Measurements from ENCODE around the gene EPYC.

The EPYC gene, protein sequence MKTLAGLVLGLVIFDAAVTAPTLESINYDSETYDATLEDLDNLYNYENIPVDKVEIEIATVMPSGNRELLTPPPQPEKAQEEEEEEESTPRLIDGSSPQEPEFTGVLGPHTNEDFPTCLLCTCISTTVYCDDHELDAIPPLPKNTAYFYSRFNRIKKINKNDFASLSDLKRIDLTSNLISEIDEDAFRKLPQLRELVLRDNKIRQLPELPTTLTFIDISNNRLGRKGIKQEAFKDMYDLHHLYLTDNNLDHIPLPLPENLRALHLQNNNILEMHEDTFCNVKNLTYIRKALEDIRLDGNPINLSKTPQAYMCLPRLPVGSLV

DNA sequence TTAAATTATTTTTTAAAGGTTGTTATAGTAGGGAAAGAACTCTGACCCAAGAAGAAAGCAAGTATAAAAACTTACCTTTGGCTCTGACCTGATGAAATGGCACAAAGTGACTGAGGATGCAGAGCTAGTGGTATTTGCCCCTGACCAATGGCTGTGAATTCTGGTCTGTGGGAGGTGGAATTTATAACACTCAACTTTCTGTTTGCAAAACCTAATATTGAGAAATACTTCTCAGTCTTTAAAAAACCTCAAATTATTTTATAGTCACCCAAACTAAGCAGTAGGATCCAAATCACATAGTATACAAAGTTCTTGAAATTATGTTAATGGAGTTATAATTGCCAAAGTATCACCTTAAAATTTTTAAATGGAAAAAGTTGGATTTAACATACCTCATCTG is at the start of gene EPYC:
Gene EPYC, minus strand, starts transcription at position 101 of the 400 bp plus-strand sequence. CDS start 2,407 bp downstream, outside the sequence.
- Histone ChIP-seq H3K9me3 (ENCODE audit: control insufficient read depth, insufficient read depth, low read length) (no peaks in the 10 kb centered on the region), H3K4me3 (ENCODE audit: low read depth, low read length) (no peak within 1 kb of the TSS), H3K4me1 (ENCODE audit: control insufficient read depth, insufficient read depth, low read length) (no peaks in the 10 kb centered on the region), H3K36me3 (ENCODE audit: control insufficient read depth, insufficient read depth, low read length) (no peaks in the 10 kb centered on the region), H3K27me3 (ENCODE audit: control insufficient read depth, insufficient read depth, low read length) (no peaks in the 10 kb centered on the region), H3K27ac (ENCODE audit: low read depth, low read length) (no peak within 1 kb of the TSS), H3K9ac (ENCODE audit: low read depth, low read length) (no peak within 1 kb of the TSS)

DNA sequence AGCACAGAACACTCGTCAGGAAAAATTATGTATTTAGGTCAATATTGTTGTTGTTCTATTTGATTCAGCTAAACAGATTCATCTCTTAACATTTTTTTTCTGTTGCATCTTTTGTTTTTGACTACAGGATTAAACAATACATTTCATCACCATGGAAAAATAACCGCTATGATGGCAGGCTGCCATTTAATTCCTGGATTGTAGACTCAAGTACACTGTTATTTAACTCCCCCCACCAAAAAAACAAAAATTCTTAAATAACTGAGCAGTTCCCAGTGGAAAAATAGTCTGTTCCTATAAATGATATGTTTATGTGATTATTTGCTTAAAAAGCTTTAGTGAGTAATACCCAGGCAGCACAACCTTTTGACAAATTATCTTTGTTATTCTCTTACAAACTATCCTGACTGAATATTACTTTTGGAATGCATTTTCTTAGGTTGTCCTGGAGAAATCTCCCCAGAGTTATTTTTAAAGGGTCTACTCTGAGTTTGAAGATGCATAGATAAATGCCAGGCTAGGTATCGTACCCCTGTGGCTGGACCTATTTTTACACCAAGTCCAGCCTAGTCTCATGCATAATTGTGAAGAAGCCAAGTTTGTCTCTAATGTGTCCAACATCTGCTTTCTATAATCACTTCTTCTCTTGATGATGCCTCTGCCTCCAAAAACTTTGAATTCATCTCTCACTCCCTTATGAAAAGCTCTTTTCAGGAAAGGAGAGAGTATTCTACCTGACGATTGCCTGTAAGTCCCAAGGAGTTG is 49.4 kb upstream of the EPYC start:
- Histone ChIP-seq H3K9ac (ENCODE audit: low read depth, low read length) (no peak overlapping the region), H3K4me3 (ENCODE audit: low read depth, low read length) (no peak overlapping the region), H3K27ac (ENCODE audit: low read depth, low read length) (no peak overlapping the region), H3K9me3 (ENCODE audit: control insufficient read depth, insufficient read depth, low read length) (no peaks in the 10 kb centered on the region), H3K27me3 (ENCODE audit: control insufficient read depth, insufficient read depth, low read length) (no peaks in the 10 kb centered on the region), H3K36me3 (ENCODE audit: control insufficient read depth, insufficient read depth, low read length) (no peaks in the 10 kb centered on the region), H3K4me1 (ENCODE audit: control insufficient read depth, insufficient read depth, low read length) (no peaks in the 10 kb centered on the region)

DNA sequence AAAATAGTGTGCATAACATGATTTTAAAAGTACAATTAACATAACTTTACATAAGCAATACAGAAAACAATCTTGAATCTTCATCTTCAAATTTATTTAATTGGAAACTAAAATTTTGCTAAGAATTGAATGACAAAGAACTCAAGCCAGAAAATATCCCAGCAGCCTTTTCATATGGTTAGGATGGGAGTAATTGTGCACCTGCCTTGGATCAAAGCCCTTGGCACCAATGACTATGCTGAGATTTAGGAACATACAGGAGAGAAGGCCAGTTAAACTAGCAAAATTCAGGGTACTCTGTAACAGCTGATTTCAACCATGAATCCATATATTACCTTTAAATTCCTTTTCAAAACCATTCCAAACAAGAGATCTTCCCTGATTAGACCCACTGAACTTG is 47.3 kb upstream of the EPYC start:
- no peaks in the 10 kb centered on the region for H3K4me1 ChIP-seq (ENCODE audit: control insufficient read depth, insufficient read depth, low read length)
- no peaks in the 10 kb centered on the region for H3K27me3 ChIP-seq (ENCODE audit: control insufficient read depth, insufficient read depth, low read length)
- H3K9me3 ChIP-seq (ENCODE audit: control insufficient read depth, insufficient read depth, low read length) = no peaks in the 10 kb centered on the region
- no peaks in the 10 kb centered on the region for H3K36me3 ChIP-seq (ENCODE audit: control insufficient read depth, insufficient read depth, low read length)
- no peak overlapping the region for H3K9ac ChIP-seq (ENCODE audit: low read depth, low read length)
- H3K4me3 ChIP-seq (ENCODE audit: low read depth, low read length) = no peak overlapping the region
- H3K27ac ChIP-seq (ENCODE audit: low read depth, low read length) = no peak overlapping the region

DNA sequence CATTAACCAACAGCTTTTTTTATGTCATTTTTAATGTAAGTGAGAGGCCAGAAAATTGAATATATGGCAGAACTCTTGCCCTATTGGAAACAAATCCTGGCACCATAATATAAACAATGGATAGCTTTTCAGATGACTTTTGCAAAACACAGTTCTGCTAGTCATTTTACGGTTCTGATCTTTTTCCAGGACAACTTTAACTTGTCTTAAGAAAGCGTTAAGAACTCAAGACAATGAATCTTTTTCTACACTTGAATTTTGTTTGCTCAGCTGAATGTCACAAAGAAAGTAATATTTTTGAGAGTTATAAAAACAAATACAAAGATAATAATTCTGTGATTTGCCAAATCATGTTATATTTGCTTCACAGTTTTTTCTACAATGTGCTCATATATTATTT is 39.8 kb upstream of the EPYC start:
- H3K27me3 ChIP-seq (ENCODE audit: control insufficient read depth, insufficient read depth, low read length) = no peaks in the 10 kb centered on the region
- H3K4me1 ChIP-seq (ENCODE audit: control insufficient read depth, insufficient read depth, low read length) = no peaks in the 10 kb centered on the region
- no peak overlapping the region for H3K4me3 ChIP-seq (ENCODE audit: low read depth, low read length)
- H3K9ac ChIP-seq (ENCODE audit: low read depth, low read length) = no peak overlapping the region
- H3K36me3 ChIP-seq (ENCODE audit: control insufficient read depth, insufficient read depth, low read length) = no peaks in the 10 kb centered on the region
- no peaks in the 10 kb centered on the region for H3K9me3 ChIP-seq (ENCODE audit: control insufficient read depth, insufficient read depth, low read length)
- H3K27ac ChIP-seq (ENCODE audit: low read depth, low read length) = no peak overlapping the region

DNA sequence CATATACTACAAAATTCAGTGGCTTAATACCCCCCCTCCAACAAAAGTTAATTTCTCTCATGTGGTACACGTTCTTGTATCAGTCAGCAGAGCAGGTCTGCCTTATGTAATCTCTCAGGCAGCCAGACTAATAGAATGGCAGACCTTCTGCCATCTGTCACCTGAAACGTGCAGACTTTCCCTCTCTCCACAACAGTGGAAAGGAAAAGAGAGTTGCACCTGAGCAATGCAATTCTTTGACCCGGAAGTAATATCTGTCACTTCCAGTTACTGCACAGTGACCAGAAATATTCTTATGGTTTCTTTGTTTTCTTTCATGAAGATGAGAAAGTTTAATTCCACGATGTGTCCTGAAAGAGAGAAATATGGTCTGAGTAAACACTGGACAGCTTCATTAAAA is 38.6 kb upstream of the EPYC start:
- H3K4me3 ChIP-seq (ENCODE audit: low read depth, low read length) = no peak overlapping the region
- no peak overlapping the region for H3K27ac ChIP-seq (ENCODE audit: low read depth, low read length)

DNA sequence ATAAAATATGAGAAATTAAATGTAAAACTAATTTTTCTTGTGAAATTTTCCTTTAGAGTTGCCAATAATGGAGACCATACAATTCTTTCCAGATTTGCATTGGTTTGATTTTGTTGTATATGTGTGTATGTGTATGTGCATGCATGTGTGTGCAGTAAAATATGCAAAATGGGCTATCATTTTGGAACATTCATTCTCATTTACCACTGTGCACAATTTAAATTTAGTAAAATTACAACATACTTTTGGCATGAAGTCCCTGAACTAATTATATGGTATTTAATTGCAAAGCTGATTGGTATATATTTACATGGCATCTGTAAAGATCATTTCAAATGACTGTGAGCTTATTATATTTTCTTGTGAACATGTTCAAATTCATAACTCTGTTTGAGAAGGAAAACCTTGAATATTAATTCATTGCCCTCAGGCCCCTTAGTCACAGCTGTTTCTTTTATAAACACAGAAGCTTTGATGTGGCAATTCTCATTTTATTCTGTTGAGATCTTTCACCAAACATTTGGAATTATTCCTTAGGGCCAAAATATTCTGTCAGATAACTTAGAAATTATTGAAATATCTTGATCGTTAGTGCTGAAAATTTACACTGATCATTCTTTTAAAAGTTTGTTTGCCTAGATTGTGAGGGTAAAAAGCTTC is 35.5 kb upstream of the EPYC start:
- H3K27ac ChIP-seq (ENCODE audit: low read depth, low read length) = no peak overlapping the region
- no peaks in the 10 kb centered on the region for H3K36me3 ChIP-seq (ENCODE audit: control insufficient read depth, insufficient read depth, low read length)
- H3K4me1 ChIP-seq (ENCODE audit: control insufficient read depth, insufficient read depth, low read length) = no peaks in the 10 kb centered on the region
- no peak overlapping the region for H3K4me3 ChIP-seq (ENCODE audit: low read depth, low read length)
- H3K27me3 ChIP-seq (ENCODE audit: control insufficient read depth, insufficient read depth, low read length) = no peaks in the 10 kb centered on the region
- no peaks in the 10 kb centered on the region for H3K9me3 ChIP-seq (ENCODE audit: control insufficient read depth, insufficient read depth, low read length)
- H3K9ac ChIP-seq (ENCODE audit: low read depth, low read length) = no peak overlapping the region

More for the DNA sequence above, 38.6 kb upstream of the EPYC start:
- no peak overlapping the region for H3K9ac ChIP-seq (ENCODE audit: low read depth, low read length)
- no peaks in the 10 kb centered on the region for H3K36me3 ChIP-seq (ENCODE audit: control insufficient read depth, insufficient read depth, low read length)
- no peaks in the 10 kb centered on the region for H3K27me3 ChIP-seq (ENCODE audit: control insufficient read depth, insufficient read depth, low read length)
- H3K4me1 ChIP-seq (ENCODE audit: control insufficient read depth, insufficient read depth, low read length) = no peaks in the 10 kb centered on the region
- no peaks in the 10 kb centered on the region for H3K9me3 ChIP-seq (ENCODE audit: control insufficient read depth, insufficient read depth, low read length)

DNA sequence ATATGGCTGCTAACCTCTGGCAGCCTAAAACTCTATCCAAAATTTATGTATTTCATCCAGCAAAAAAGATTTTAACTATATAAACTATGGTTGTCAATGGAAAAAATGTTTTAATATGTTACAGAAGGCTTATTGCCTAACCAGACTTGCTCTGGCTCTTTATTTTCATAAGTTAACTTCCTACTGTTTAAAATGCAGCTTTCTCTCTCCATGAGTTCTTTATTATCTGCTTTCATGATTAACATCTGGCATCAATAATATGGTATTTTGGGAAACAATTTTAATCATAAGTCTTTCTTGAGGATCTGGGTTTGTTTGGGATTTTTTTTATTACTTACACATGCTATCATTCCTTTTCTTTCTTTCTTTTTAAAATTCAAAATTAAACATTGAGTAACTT is 32.5 kb upstream of the EPYC start:
- H3K27ac ChIP-seq (ENCODE audit: low read depth, low read length) = no peak overlapping the region
- H3K9me3 ChIP-seq (ENCODE audit: control insufficient read depth, insufficient read depth, low read length) = no peaks in the 10 kb centered on the region
- H3K9ac ChIP-seq (ENCODE audit: low read depth, low read length) = no peak overlapping the region
- H3K4me1 ChIP-seq (ENCODE audit: control insufficient read depth, insufficient read depth, low read length) = no peaks in the 10 kb centered on the region
- no peaks in the 10 kb centered on the region for H3K36me3 ChIP-seq (ENCODE audit: control insufficient read depth, insufficient read depth, low read length)
- no peaks in the 10 kb centered on the region for H3K27me3 ChIP-seq (ENCODE audit: control insufficient read depth, insufficient read depth, low read length)
- H3K4me3 ChIP-seq (ENCODE audit: low read depth, low read length) = no peak overlapping the region

DNA sequence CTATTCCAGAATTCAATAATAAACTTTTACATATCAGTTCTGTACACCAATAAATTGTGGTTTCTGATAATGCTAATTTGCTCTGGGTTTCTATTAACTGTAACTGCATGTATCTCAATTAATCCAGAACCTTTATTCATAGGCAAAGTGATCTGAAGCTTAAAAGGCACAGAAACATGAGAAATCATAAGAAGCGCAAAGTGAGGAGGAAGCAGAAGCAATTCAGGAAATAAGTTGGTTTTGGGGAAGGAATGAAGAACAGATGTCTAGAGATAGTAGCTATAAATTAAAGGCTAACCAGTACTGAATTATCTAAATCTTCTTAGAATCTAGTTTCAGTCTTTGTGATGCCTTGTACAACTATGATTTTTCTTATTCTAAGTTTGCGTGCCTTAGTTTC is 28.5 kb upstream of the EPYC start:
- H3K9ac ChIP-seq (ENCODE audit: low read depth, low read length) = no peak overlapping the region
- H3K4me3 ChIP-seq (ENCODE audit: low read depth, low read length) = no peak overlapping the region
- H3K4me1 ChIP-seq (ENCODE audit: control insufficient read depth, insufficient read depth, low read length) = no peaks in the 10 kb centered on the region
- no peaks in the 10 kb centered on the region for H3K36me3 ChIP-seq (ENCODE audit: control insufficient read depth, insufficient read depth, low read length)
- no peaks in the 10 kb centered on the region for H3K27me3 ChIP-seq (ENCODE audit: control insufficient read depth, insufficient read depth, low read length)
- no peak overlapping the region for H3K27ac ChIP-seq (ENCODE audit: low read depth, low read length)
- H3K9me3 ChIP-seq (ENCODE audit: control insufficient read depth, insufficient read depth, low read length) = no peaks in the 10 kb centered on the region

DNA sequence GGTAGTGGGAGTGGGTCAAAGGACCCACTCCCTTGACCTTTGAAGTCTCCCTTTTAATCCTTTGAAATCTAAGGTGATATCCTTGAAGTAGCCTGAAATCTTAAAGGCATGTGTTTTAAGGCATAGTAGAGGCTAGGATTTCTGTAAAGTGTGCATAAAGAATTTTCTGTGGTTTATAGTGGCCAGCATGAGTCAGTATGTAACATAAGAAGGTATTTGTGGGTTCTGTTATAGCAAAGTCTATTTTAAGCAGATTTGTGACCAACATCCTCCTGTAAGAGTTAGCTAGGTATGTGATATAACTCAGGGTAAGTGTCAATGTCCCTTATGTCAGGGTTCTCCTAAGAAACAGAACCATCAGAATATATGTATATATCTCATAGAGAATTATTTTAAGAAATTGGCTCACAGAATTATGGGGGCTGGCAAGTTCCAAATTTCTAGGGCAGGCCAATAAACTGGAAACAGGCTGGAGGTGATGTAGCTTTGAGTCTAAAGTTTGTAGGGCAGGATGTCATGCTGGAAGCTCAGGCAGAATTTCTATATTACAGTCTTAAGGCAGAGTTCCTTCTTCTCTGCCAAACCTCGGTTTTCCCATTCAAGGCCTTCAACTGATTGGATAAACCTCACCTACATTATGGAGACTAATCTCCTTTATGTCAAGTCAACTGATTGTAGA is 18.7 kb upstream of the EPYC start:
- no peak overlapping the region for H3K4me3 ChIP-seq (ENCODE audit: low read depth, low read length)
- H3K27ac ChIP-seq (ENCODE audit: low read depth, low read length) = no peak overlapping the region
- H3K36me3 ChIP-seq (ENCODE audit: control insufficient read depth, insufficient read depth, low read length) = no peaks in the 10 kb centered on the region
- no peaks in the 10 kb centered on the region for H3K27me3 ChIP-seq (ENCODE audit: control insufficient read depth, insufficient read depth, low read length)
- no peaks in the 10 kb centered on the region for H3K4me1 ChIP-seq (ENCODE audit: control insufficient read depth, insufficient read depth, low read length)
- no peak overlapping the region for H3K9ac ChIP-seq (ENCODE audit: low read depth, low read length)
- no peaks in the 10 kb centered on the region for H3K9me3 ChIP-seq (ENCODE audit: control insufficient read depth, insufficient read depth, low read length)

DNA sequence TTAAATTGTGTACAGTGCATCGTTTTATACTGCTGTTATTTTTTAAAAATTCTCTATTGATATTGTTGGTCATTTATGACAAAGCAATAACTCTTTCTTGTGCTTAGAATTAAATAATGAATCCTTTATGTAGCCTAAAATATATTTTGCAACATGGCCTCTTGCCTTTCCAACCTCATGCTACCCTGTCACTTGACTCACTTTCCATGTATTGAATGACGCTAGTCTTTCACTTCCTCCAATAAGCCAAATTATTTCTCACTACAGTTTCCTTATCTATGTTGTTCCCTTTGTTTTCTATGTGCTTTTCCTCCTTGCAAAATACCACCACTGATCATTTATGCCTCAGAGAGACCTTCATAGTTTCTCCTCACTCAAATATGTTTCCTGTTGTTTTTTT is 16.3 kb upstream of the EPYC start:
- no peaks in the 10 kb centered on the region for H3K36me3 ChIP-seq (ENCODE audit: control insufficient read depth, insufficient read depth, low read length)
- H3K27me3 ChIP-seq (ENCODE audit: control insufficient read depth, insufficient read depth, low read length) = no peaks in the 10 kb centered on the region
- no peak overlapping the region for H3K9ac ChIP-seq (ENCODE audit: low read depth, low read length)
- H3K9me3 ChIP-seq (ENCODE audit: control insufficient read depth, insufficient read depth, low read length) = no peaks in the 10 kb centered on the region
- H3K27ac ChIP-seq (ENCODE audit: low read depth, low read length) = no peak overlapping the region
- no peaks in the 10 kb centered on the region for H3K4me1 ChIP-seq (ENCODE audit: control insufficient read depth, insufficient read depth, low read length)
- H3K4me3 ChIP-seq (ENCODE audit: low read depth, low read length) = no peak overlapping the region

Data from HUES48 (cell line).